HepG2 (cell line): ENCODE results near the gene SNCAIP. TPM values are rescaled to one million over a fixed set of nuclear protein-coding genes. Genes with fewer than 3 reads are reported as not detected.

Source experiments
- ATAC-seq: fragments of 200-7000 bp; cut with Tn5 transposase; 3 replicates; pipeline ENCODE4 v1.9.1; 2020; ENCODE audit warnings: mild to moderate bottlenecking, moderate library complexity
- BruUV-seq: library from RNA; stranded (reverse); fragments of 400-500 nt; replicated peaks from 2 replicates; lab custom pipeline; 2021; lab: Mats Ljungman, UMichigan
- CTCF ChIA-PET: fragments of 300-600 bp; formaldehyde crosslinking; extraction: SDS; loops from one replicate; lab custom pipeline; 2021; ENCODE audit warnings: low total read pairs, inconsistent platforms, low intra/inter-chr PET ratio; lab: Yijun Ruan, JAX
- POLR2A ChIA-PET: fragments of 350-600 bp; sonication (Branson Sonifier 250); formaldehyde crosslinking; loops from one replicate; lab custom pipeline; 2020; ENCODE audit warnings: antibody characterized with exemption, inconsistent platforms; lab: Yijun Ruan, JAX
- DNase-seq: peaks from one replicate; pipeline ENCODE4 v3.0.0-alpha.2; 2015; ENCODE audit warnings: low spot score
- FAIRE-seq: peaks from 3 replicates; lab custom pipeline; 2011; peaks lifted over from hg19 to GRCh38; lab: Jason Lieb, UNC
- H2AFZ ChIP-seq: one replicate; pipeline ENCODE4 v1.6.1; 2011; ENCODE audit warnings: low read length, inconsistent platforms
- H3K27ac ChIP-seq: fragments of 300-600 bp; 3 replicates; pipeline ENCODE4 v1.8.0; 2011; ENCODE audit warnings: mixed run types, mild to moderate bottlenecking, mixed read lengths, low read length, inconsistent platforms; ENCODE audit not compliant: insufficient read depth; ENCODE audit errors: extremely low read length
- H3K27me3 ChIP-seq, 2 experiments: fragments of 200-600 bp in 1 of 2; 2 replicates in 1 of 2; 3 replicates in 1 of 2; pipeline versions ENCODE4 v1.6.0 to v1.8.0; 2011; ENCODE audit warnings: low read length in 2 of 2, mild to moderate bottlenecking in 2 of 2, moderate library complexity in 2 of 2, inconsistent platforms in 1 of 2; ENCODE audit not compliant: insufficient read depth in 2 of 2, control insufficient read depth in 1 of 2
- H3K36me3 ChIP-seq, 2 experiments: fragments of 200-600 bp in 1 of 2; replicated peaks in 1 of 2; 2 replicates in 1 of 2; 3 replicates in 1 of 2; pipeline versions ENCODE4 v1.5.1 to v1.8.0; 2011; ENCODE audit warnings: low read length in 2 of 2, inconsistent platforms in 1 of 2; ENCODE audit not compliant: insufficient read depth in 2 of 2, control insufficient read depth in 1 of 2
- H3K4me1 ChIP-seq: 2 replicates; pipeline ENCODE4 v1.5.1; 2012; ENCODE audit warnings: low read length, inconsistent platforms; ENCODE audit not compliant: insufficient read depth
- H3K4me2 ChIP-seq: 2 replicates; pipeline ENCODE4 v1.6.0; 2011; ENCODE audit warnings: low read depth, low read length, inconsistent platforms
- H3K4me3 ChIP-seq, 3 experiments: fragments of 200-600 bp in 1 of 3; sonication (generic), shearing (Covaris generic) in 1 of 3; replicated peaks in 1 of 3; 2 replicates each; pipeline ENCODE4 v1.5.1; 2011 to 2016; ENCODE audit warnings: low read length in 3 of 3, inconsistent platforms in 2 of 3, low read depth in 2 of 3, mild to moderate bottlenecking in 2 of 3, control low read depth in 1 of 3, mixed read lengths in 1 of 3; ENCODE audit not compliant: insufficient read depth in 1 of 3
- H3K79me2 ChIP-seq: one replicate; pipeline ENCODE4 v1.6.1; 2011; ENCODE audit warnings: low read length, inconsistent platforms; ENCODE audit not compliant: insufficient read depth
- H3K9ac ChIP-seq: 2 replicates; pipeline ENCODE4 v1.6.0; 2011; ENCODE audit warnings: mild to moderate bottlenecking, low read depth, low read length, inconsistent platforms; ENCODE audit not compliant: insufficient read depth
- H3K9me3 ChIP-seq: 2 replicates; pipeline ENCODE4 v1.5.1; 2012; ENCODE audit warnings: mild to moderate bottlenecking, low read length
- H4K20me1 ChIP-seq: 2 replicates; pipeline ENCODE4 v1.6.0; 2011; ENCODE audit warnings: inconsistent platforms, mild to moderate bottlenecking, low read length, moderate library complexity; ENCODE audit not compliant: insufficient read depth
- FOXO1 ChIP-seq: sonication (generic); formaldehyde crosslinking; IDR thresholded peaks from 2 replicates; pipeline ENCODE4 v1.4.0; 2020; ENCODE audit warnings: missing genetic modification reagents
- HCFC1 ChIP-seq: fragments of 150-350 bp; IDR thresholded peaks from 2 replicates; pipeline ENCODE4 v1.6.1; 2014; ENCODE audit warnings: low read depth, low read length
- PHF20 ChIP-seq: sonication (generic); formaldehyde crosslinking; IDR thresholded peaks from 2 replicates; pipeline ENCODE4 v1.5.0; 2020; ENCODE audit warnings: mild to moderate bottlenecking, missing genetic modification reagents
- POLR2AphosphoS2 ChIP-seq: IDR thresholded peaks from 2 replicates; pipeline ENCODE4 v1.6.1; 2011; ENCODE audit warnings: low read depth, low read length, improper control_type of control experiment
- RARG ChIP-seq: sonication (generic); formaldehyde crosslinking; IDR thresholded peaks from 2 replicates; pipeline ENCODE4 v1.4.0; 2020; ENCODE audit warnings: low read depth, mild to moderate bottlenecking, missing genetic modification reagents
- RFXAP ChIP-seq: sonication (generic); formaldehyde crosslinking; IDR thresholded peaks from 2 replicates; pipeline ENCODE4 v1.4.0; 2020; ENCODE audit warnings: missing genetic modification reagents, borderline replicate concordance
- SMAD9 ChIP-seq: sonication (generic); formaldehyde crosslinking; IDR thresholded peaks from 2 replicates; pipeline ENCODE4 v1.5.1; 2020; ENCODE audit warnings: mild to moderate bottlenecking, missing genetic modification reagents
- SRSF9 ChIP-seq: fragments of 200-400 bp; formaldehyde crosslinking; IDR thresholded peaks from 2 replicates; pipeline ENCODE4 v1.6.1; 2018; ENCODE audit warnings: borderline replicate concordance, mild to moderate bottlenecking, low read depth, low read length; ENCODE audit not compliant: insufficient read depth, poor library complexity, severe bottlenecking
- ZNF143 ChIP-seq: sonication (generic); formaldehyde crosslinking; IDR thresholded peaks from 2 replicates; pipeline ENCODE4 v1.4.0; 2020; ENCODE audit warnings: missing genetic modification reagents
- ZNF34 ChIP-seq: sonication (generic); formaldehyde crosslinking; IDR thresholded peaks from 2 replicates; pipeline ENCODE4 v1.4.0; 2020; ENCODE audit warnings: mild to moderate bottlenecking, missing genetic modification reagents, borderline replicate concordance
- ZNF496 ChIP-seq: sonication (generic); formaldehyde crosslinking; IDR thresholded peaks from 2 replicates; pipeline ENCODE4 v1.8.1; 2023; ENCODE audit warnings: mild to moderate bottlenecking, moderate library complexity, missing genetic modification reagents; ENCODE audit not compliant: insufficient replicate concordance
- ZNF747 ChIP-seq: sonication (generic); formaldehyde crosslinking; IDR thresholded peaks from 2 replicates; pipeline ENCODE4 v1.8.1; 2023; ENCODE audit warnings: missing genetic modification reagents, mild to moderate bottlenecking, borderline replicate concordance
- WGBS: methylation state at CpG from one replicate; pipeline ENCODE4 v1.1.6; 2017; ENCODE audit warnings: low lambda C conversion rate; 5-methylcytosine and 5-hydroxymethylcytosine counted together
- in situ Hi-C: cut with HindIII; loops from 2 replicates; pipeline ENCODE4 v1.10.0; 2017; ENCODE audit warnings: low pct_unique_long_range_greater_than_20kb; ENCODE audit not compliant: extremely low pct_ligation_motif_present
- intact Hi-C: fragments of 100-400 bp; cut with micrococcal nuclease; formaldehyde crosslinking; loops from one replicate; pipeline ENCODE4 v1.10.0; 2022; ENCODE audit not compliant: unreplicated experiment
- polyA plus RNA-seq, 8 experiments: library from polyadenylated mRNA; depleted of rRNA in 3 of 8; stranded (reverse) in 7 of 8; unstranded in 1 of 8; fragments of >200 nt; fragmentation: Illumina TruSeq in 4 of 8; extraction: Trizol in 4 of 8; gene quantifications; 2 replicates each; pipeline versions ENCODE4 v1.2.1 to v1.2.3, GENCODE V29; 2011 to 2016; ENCODE audit warnings: low read depth in 4 of 8, missing spikeins in 1 of 8, mixed read lengths in 1 of 8; ENCODE audit not compliant: insufficient read depth in 1 of 8
- total RNA-seq, 5 experiments: library from RNA; depleted of rRNA; stranded (reverse); fragments of >200 nt; fragmentation: Illumina TruSeq; extraction: Trizol; gene quantifications; 2 replicates each; pipeline ENCODE4 v1.2.3, GENCODE V29; 2016; ENCODE audit warnings: low read depth in 1 of 5
- TF ChIP-seq, protein P1 (sequence below): IDR thresholded peaks from 2 replicates; pipeline ENCODE4 v1.6.1; 2016; ENCODE audit warnings: low read depth, control low read depth
- TF ChIP-seq, protein P2 (sequence below): sonication (generic); formaldehyde crosslinking; IDR thresholded peaks from 2 replicates; pipeline ENCODE4 v1.4.0; 2020; ENCODE audit warnings: missing genetic modification reagents, borderline replicate concordance

The SNCAIP gene
- total and polyA plus RNA-seq, 2 of the 13 experiments (the other 11 are each of a cell fraction or from before 2014, with no cell fraction given), result not detected

DNA sequence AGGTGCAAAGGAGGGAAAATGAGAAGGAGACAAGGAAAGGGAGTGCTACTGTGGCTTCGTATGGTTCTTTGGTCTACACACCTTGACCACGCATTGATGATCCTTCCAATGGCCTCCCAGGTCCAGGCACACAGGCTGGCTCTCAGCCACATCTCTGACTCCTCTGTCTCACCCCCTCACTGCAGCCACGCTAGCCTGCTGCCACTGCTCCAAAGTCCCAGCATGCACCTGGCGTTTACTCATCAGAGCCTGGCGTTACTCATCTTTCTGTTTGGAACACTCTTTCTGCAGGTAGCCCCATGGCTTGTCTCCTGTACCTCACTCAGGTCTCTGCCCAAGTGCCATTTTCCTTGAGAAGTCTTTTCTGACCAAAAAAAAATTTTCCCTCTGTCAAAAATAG, 195.5 kb downstream of the SNCAIP start:
- Histone ChIP-seq H3K79me2 (no peaks in the 10 kb centered on the region), H2AFZ (no peak overlapping the region), H3K4me3 (no peak overlapping the region), H3K9ac (no peak overlapping the region), H3K27me3 (no peaks in the 10 kb centered on the region), H3K27ac (no peak overlapping the region), H3K4me2 (no peak overlapping the region), H3K9me3 (no peaks in the 10 kb centered on the region)
- in situ Hi-C loops (loop anchor here (25.0 kb wide), 1 partner anchor 1105 kb away; no protein-coding TSS in a partner anchor), intact Hi-C loops (no loop called here)
- WGBS, result 16% methylated on average over 5 of the region's 5 CpGs
- DNase-seq (no peak), ATAC-seq (no peak)
- ChIA-PET CTCF (no interaction called here), POLR2A (no interaction called here)
- no TSS peak for BruUV-seq
- TF ChIP-seq ZNF747, result no peak
- 0 out of 2 replicates have a peak, but pooled peaks have one; percentile 33 for TF ChIP-seq ZNF143 (CRISPR knock-in tag)
- TF ChIP-seq, all 625 proteins: peak for 1
- Histone ChIP-seq H4K20me1 (no peaks in the 10 kb centered on the region; the same call in 1 of the 2 replicates), H3K4me1 (no peaks in the 10 kb centered on the region; the same call in 1 of the 2 replicates), H3K36me3 (no peaks in the 10 kb centered on the region)
- no peak for FAIRE-seq

DNA sequence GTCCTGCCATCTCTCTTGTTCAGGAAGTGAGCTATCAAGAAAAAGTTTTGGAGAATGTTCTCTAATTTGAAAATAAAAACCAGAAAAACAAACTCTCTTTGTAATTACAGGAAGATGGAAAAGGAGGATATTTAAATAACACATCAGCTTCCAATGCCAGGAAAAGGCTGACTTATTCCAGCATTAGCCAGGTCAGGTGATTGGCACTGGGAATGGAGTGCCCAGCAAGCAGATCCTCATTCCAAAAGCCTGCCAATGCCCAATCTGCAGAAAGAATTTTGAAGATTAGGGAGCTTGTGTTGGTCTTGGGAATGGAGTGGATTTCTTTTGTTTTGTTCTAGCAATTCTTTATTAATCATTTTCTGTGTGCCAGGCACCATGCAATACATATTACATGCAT, 196.6 kb downstream of the SNCAIP start:
- H3K27ac ChIP-seq, result no peak overlapping the region
- H3K9ac ChIP-seq, result no peak overlapping the region
- H3K4me1 ChIP-seq, result no peaks in the 10 kb centered on the region; the same call in 1 of the 2 replicates
- no TSS peak for BruUV-seq
- ATAC-seq (no peak), FAIRE-seq (no peak), DNase-seq (no peak)
- no peaks in the 10 kb centered on the region for H3K79me2 ChIP-seq
- H4K20me1 ChIP-seq, result no peaks in the 10 kb centered on the region; the same call in 1 of the 2 replicates
- ChIA-PET CTCF (no interaction called here), POLR2A (no interaction called here)
- intact Hi-C loops, result no loop called here
- no peaks in the 10 kb centered on the region for H3K36me3 ChIP-seq
- H3K27me3 ChIP-seq, result no peaks in the 10 kb centered on the region
- H3K4me2 ChIP-seq, result no peak overlapping the region
- in situ Hi-C loops, result loop anchor here (25.0 kb wide), 1 partner anchor 1104 kb away; no protein-coding TSS in a partner anchor
- no peak overlapping the region for H3K4me3 ChIP-seq
- no peak overlapping the region for H2AFZ ChIP-seq
- H3K9me3 ChIP-seq, result no peaks in the 10 kb centered on the region
- TF ChIP-seq ZNF34 (CRISPR knock-in tag) (no peak), RARG (CRISPR knock-in tag) (no peak), RFXAP (CRISPR knock-in tag) (no peak), PHF20 (no peak), POLR2AphosphoS2 (no peak), FOXO1 (CRISPR knock-in tag) (no peak), SRSF9 (no peak), HCFC1 (no peak), ZNF496 (no peak), ZNF143 (CRISPR knock-in tag) (no peak), SMAD9 (CRISPR knock-in tag) (no peak)
- TF ChIP-seq, protein P1, sequence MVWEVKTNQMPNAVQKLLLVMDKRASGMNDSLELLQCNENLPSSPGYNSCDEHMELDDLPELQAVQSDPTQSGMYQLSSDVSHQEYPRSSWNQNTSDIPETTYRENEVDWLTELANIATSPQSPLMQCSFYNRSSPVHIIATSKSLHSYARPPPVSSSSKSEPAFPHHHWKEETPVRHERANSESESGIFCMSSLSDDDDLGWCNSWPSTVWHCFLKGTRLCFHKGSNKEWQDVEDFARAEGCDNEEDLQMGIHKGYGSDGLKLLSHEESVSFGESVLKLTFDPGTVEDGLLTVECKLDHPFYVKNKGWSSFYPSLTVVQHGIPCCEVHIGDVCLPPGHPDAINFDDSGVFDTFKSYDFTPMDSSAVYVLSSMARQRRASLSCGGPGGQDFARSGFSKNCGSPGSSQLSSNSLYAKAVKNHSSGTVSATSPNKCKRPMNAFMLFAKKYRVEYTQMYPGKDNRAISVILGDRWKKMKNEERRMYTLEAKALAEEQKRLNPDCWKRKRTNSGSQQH (CRISPR knock-in tag), result no peak
- TF ChIP-seq, protein P2, sequence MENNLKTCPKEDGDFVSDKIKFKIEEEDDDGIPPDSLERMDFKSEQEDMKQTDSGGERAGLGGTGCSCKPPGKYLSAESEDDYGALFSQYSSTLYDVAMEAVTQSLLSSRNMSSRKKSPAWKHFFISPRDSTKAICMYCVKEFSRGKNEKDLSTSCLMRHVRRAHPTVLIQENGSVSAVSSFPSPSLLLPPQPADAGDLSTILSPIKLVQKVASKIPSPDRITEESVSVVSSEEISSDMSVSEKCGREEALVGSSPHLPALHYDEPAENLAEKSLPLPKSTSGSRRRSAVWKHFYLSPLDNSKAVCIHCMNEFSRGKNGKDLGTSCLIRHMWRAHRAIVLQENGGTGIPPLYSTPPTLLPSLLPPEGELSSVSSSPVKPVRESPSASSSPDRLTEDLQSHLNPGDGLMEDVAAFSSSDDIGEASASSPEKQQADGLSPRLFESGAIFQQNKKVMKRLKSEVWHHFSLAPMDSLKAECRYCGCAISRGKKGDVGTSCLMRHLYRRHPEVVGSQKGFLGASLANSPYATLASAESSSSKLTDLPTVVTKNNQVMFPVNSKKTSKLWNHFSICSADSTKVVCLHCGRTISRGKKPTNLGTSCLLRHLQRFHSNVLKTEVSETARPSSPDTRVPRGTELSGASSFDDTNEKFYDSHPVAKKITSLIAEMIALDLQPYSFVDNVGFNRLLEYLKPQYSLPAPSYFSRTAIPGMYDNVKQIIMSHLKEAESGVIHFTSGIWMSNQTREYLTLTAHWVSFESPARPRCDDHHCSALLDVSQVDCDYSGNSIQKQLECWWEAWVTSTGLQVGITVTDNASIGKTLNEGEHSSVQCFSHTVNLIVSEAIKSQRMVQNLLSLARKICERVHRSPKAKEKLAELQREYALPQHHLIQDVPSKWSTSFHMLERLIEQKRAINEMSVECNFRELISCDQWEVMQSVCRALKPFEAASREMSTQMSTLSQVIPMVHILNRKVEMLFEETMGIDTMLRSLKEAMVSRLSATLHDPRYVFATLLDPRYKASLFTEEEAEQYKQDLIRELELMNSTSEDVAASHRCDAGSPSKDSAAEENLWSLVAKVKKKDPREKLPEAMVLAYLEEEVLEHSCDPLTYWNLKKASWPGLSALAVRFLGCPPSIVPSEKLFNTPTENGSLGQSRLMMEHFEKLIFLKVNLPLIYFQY, result no peak
